Activated CD4-positive, alpha-beta T cell treated with anti-CD3 and anti-CD28 coated beads, Interleukin-2, amount 50 U/mL, for 48 hours (primary cell): ENCODE data around the gene OTOR.

ENCODE experiments used
- DNase-seq, 2 experiments: peaks; one replicate each; pipeline ENCODE4 v3.0.0-alpha.2; 2020

Gene OTOR, protein sequence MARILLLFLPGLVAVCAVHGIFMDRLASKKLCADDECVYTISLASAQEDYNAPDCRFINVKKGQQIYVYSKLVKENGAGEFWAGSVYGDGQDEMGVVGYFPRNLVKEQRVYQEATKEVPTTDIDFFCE

DNA sequence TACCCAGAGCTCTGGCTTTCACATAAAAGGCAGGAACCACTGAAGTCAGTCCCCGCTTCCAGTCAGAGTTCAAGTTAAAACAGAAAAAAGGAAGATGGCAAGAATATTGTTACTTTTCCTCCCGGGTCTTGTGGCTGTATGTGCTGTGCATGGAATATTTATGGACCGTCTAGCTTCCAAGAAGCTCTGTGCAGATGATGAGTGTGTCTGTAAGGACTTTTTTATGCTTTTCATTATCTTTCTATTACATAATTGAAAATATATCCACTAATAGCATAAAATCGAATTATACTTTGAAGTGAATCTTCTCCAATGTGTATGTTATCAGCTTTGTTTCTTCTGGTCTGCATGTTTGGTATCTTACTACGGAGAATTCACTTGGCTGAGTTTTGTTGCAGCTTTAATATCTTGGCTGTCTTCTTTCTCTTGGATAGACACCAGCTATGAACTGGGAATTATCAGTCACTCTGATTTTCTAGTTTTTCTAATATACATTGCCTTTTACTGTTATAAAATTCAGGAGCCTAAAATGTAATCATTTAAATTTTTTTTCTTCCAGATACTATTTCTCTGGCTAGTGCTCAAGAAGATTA is at the start of gene OTOR:
Gene OTOR (plus strand): TSS at position 51 of the 593 bp plus-strand sequence. CDS start 44 bp downstream, at position 95.
- DNase-seq: no peak

DNA sequence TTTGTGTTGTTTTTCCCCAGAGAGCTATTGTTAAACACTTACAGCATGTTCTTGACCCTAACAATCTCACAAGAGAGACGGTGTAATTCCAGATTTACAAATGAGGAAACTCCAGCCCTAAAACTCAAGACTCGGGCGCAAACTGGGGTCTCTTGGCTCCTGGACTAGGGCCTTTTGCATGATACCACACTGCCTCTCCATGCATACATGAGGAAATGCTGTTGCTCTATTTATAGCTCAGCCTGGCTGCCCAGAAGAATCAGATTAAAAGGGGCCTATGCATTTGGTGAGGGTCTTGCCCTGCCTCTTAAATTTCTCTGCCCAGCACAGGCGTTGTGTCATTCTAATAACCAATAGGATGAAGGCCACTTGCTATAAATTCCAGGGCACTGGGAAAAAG is 48.9 kb upstream of the OTOR start:
- no peak for DNase-seq

DNA sequence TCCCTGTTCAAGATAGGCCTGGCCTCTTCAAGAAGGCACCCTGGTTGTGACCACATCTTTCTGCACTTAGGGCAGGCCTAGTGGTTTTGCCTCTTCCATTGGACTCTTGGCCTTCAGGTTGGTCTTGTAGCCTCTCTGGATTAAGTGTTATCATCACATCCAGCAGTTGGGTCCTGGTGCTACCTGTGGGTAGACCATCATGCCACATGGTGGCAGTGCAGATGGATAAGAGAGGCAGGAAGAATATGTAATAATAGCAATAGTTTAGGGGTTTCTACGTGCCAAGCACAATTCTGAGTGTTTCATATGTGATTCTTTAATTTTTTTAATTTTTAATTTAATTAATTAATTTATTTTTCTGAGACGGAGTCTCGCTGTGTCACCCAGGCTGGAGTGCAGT is 46.9 kb upstream of the OTOR start:
- DNase-seq: peak; percentile 13

DNA sequence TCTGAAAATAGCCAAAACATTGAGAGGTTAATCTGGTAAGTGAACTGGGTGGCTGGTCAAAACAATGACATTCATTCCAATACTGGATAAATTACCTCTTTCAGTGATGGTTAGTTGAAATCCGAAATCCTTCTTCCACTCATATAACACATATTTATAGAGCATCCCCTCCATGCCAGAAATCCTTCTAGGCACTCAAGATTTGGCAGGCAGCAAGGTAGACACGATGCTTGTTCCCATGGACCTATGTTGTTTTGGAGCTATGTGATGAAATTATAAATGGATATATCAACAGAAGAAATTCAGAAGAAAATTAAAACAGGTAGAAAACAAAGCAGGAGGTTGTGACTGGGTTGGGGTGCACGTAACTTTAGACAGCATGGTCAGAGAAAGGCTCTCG is 44.6 kb upstream of the OTOR start:
- no peak for DNase-seq

DNA sequence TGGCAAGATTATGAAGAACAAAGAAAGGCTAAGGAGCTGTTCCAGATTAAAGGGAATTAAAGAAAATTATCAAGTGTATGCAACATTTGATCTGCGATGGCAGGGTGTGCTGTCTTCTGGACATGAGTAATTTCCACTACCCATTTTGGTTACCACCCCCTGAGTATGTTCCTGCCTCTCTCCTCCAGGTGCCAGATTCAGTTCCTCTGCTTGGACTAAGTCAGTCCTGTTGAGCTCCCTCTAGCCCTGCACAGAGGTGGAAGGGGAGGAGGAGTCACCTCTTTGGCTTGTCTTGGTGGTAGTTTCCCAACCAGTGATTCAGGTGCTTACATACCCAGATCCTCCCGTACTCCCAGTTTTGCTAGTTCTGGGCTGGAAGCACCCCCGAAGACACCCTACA is 40.5 kb upstream of the OTOR start:
- no peak for DNase-seq

DNA sequence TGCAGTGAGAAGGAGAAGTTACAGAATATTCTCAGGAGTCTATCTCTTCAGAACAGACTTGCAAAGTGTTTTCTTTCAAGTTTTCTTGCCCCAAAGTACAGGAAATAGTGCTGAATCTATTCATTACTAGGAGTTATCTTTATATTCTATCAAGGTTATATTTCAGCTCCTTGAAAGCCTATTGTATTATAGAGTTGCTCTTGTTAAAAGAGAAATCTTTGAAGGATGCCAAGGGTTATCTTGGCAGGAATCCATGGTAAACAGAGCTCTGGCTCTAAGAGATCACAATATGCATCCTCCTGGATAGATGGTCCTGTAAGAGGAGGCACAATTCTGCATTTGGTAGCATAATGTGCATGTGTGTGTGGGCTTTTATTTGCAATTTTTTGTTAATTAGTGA is 39.6 kb upstream of the OTOR start:
- DNase-seq: no peak

DNA sequence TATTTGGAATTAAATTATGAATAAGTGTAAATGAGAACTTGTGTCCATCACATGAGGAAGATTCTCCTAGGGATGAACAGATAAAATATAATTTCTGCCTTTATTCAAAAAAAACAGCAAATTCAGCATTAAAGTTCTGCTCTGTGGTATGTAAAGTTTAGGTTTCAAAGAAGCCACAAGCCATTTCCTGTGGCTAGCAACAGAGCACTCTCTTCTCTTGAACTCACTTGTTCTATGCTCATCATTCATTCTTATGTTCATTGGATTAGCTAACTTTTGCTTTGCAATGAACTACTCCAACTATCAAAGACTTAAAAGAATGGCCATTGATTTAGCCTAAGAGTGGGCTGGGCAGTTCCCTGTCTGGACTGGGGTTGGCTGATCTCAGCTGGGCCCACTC is 39.1 kb upstream of the OTOR start:
- DNase-seq: no peak

DNA sequence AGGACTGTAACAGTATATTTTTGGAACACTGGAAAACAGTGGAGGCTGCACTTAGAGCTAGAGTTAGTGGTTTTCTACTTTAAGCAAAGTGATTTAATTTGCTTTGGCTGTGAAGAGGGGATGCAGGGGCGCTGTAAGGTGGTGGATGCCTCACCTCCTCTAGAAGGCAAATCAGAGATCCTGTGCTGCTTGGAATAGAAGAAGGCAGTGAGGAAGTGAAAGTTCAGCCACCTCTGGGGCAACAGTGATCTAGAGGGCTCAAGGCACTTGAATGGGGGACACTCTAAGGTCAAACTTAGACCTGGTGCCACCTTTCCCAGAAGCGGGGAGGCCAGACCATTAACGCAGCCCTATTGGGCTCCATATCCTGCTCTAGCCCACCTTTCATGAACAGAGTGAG is 37.4 kb upstream of the OTOR start:
- no peak for DNase-seq

DNA sequence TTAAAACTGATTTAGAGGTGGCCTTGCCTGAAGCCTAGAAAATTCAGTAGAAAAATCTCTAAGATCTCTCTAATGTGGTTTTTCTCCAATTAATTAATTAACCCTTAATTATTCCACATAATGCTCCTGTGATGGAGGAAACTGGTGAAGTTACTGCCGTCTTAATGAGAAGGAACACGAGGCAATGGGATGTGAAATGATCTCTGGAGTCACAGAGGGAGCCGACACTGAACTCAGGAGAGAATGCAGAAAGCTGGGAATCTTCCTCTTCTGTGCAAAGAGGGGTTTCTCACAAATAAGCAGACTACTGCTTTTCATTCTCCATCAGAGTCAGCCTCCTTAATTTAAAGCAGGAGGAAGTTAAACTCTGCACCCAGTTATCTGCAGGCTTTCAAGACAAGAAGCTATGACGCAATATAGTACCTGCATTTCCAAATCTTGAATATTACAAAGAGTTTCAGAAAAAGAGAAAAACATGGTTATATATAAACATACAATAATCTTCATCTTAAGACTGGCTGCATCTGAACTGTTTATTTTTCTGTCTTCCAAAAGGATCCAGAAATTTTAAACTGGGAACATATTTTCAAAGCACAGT is 36.4 kb upstream of the OTOR start:
- no peak for DNase-seq

DNA sequence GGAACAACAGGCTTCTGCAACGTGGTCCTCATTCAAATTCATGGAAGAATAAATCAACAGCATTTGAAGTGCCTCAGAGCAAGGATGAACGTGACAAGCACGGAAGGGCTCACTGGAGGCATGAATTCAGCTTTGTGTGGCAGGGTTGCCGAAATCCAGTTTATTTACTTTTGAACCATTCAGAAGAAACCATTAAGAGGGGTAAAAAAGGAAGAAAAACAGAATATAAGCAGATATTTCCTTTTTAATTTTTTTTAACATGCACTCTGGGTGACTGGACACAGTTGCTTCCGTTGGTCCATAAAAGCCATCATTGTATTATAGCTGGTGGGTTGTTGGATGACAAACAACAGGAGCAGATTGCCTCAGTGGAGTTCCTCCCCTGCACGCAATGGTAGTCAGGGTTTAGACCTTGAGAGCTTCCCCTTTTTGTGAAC is 35.6 kb upstream of the OTOR start:
- no peak for DNase-seq

DNA sequence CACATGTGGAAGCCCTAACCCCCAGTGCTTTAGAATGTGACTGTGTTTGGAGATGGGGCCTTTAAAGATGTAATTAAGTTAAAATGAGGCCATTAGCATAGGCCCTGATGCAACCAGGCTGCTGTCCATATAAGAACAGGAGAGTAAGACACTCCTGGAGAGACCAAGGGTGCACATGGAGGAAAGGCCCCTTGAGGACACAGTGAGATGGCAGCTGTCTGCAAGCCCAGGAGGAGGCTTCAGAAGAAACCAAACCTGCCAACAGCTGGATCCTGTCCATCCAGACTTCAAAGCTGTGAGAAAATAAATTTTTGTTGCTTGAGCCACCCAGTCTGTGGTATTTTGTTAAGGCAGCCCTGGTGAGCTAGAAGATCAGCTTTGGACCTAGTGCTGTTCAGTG is 35.1 kb upstream of the OTOR start:
- no peak for DNase-seq

DNA sequence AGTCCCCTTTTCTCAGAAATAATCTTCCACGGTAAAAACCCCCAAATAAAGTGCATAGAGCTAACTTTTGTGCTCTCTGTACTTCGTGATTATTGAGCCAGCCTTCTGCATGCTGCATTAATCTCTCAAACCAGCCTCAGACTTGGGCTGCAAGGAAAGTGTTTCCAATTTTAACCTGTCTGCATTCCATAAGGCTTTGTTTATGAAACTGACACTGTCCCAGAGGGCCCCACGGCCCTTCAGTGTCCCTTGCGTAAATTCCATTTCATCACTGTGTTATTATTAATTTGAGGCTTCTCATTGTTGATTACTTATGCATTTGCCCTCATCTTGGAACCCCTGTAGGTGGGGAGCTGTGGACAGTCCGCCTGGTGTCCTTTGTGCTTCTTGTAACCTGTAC is 33.9 kb upstream of the OTOR start:
- no peak for DNase-seq

DNA sequence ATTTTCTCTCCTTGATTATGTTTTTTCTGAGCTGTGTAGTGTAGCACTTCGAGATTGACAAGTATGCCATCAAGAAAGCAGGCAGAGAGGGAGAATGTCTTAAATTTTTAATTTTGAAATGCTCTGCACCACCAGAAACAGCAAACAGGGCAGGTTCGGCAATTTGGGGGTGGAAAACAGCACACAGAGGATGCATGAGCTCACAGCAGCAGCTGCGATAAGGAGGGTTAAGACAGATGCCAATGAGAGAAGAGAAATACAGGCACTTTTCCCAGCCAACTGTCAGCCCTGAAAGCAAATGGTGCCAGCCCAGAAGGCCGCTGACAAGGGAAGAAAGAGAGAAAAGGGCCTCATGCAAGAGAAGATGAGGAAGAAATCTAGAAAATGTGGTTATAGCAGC is 33.4 kb upstream of the OTOR start:
- DNase-seq: no peak

DNA sequence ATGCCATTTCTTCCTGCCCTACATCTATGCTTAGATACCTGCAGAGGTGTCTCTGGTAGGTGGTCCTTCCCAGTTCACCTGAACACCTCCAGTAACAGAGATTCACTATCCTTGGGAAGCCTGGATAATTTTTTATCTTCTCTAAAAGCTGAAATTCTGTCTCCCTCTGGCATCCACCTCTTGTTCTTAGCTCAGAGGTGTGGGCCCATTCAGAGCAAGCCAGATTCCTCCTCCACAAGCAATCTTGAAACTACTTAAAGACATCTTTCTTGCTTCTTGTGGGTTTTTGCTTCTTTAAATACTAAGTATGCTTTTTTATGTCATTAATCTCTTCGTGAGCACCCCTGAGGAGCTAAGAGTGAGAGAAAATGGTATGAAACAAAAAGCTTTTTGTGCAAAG is 28.7 kb upstream of the OTOR start:
- no peak for DNase-seq

DNA sequence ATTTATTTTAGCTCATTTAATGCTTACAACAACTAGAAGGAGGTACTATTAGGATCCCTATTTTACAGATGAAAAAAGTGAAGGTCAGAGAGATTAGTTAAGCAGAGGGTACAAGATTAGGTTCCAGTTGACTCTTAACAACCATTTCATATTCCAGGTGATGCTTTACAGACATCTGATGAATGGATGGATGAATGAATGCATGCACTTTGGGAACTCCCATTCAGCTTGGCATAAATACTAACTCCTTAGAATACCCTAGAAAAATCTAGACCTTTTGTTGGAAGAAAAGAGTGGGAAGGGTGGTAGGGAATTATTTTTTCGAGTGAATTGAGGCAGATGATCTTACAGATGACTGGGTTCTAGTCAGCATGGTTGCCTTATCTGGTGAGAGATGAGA is 19.1 kb upstream of the OTOR start:
- DNase-seq: no peak

DNA sequence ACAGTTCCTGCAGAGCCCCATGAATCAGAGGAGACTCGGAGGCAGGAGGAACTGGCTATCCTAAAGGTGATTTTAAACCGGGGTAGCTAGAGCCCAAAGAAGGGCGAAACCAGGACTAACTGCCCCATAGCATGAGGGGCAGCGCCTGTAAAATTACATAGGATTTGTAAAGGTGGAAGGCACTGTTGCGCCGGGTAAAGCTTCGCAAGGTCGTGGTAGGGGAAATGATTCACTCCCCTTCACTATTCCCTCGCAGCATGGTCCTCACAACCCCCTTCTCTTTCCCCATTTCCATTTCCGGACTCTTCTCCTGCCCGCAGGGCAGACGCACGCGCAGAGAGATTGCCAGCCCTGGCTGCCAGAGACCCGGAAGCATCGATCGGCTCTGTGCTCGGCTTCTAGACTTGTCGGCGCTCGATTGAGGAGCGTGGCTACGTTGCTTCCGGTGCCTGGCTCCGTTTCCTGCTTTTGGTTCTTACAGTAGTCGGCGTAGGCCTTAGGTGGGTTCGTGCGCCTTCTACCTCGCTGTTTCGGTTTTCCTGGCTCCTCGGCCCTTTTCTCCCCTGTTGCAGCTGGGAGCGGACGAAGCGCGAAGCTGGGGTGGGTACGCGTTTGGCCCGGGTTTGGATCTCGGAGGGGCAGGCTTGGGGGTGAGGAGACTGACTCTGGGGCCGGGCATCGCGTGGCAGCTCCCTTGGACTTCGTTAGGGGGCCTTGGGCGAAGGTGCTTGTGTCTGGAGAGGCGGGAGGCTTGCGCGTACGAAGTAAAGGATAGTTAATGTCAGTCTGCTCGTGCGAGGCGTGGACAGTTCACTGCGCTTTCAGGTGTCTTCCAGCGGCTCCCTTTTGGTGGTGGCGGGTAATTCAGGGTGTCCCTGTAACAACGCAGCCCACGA is 18.3 kb upstream of the OTOR start, which contains the start of gene SNRPB2:
Gene SNRPB2 (plus strand): TSS at position 462 of the 896 bp plus-strand sequence. CDS start 1,677 bp downstream, outside the sequence.
- peak; percentile 88 to 91 for DNase-seq

DNA sequence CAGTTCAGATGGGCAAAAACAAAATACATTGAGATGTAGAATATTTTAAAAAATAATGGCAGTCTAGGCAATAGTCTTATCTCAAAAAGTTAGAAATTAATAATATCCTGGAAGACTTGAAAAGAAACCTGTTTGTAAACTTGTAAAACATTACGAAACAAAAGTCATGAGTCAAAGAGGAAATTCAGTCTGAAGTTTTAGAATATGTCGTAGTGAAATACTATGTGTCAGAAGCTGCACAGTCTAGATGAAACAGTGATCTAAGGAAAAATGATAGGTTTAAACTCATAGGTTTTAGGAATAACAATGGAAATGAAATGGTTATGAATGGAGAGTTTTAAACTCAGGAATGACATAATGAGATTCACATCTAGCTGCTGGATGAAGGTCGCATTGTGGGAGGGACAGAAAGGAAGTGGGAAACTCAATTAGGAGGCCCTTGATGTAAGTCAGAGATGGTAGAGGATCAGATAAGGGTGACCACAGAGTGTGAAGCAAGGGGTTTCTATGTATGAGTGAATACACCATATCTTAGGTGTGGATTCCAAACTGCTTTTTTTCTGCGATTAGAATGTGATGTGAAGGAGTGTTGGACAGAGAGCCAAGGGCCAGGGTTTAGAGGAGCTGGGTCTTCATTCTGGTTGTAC is 15.5 kb upstream of the OTOR start:
- no peak for DNase-seq

DNA sequence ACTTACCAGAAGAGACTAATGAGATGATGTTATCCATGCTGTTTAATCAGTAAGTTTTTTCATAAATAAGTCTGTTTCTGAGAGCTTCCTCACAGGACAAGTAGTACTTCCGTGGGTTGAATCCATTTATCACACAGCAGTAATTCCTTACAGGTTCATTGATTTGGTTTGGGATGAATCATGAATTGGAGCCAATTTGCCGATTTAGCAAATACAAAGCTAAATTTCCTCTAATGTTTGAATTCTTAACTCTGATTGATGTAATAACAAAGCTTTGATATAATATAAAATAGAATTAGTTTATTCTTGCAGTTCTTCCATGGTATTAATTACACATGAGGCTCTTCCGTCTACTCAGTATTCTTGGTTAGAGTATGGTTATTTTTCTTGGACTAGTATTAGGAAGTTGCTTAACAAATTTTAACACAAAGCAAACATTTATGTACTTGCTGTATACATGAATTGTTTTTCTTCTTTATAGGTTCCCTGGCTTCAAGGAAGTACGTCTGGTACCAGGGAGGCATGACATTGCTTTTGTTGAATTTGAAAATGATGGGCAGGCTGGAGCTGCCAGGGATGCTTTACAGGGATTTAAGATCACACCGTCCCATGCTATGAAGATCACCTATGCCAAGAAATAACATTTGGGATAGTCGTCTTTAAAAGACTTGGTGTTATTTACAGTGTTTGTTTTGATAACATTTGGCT is 7.6 kb upstream of the OTOR start:
- no peak for DNase-seq

DNA sequence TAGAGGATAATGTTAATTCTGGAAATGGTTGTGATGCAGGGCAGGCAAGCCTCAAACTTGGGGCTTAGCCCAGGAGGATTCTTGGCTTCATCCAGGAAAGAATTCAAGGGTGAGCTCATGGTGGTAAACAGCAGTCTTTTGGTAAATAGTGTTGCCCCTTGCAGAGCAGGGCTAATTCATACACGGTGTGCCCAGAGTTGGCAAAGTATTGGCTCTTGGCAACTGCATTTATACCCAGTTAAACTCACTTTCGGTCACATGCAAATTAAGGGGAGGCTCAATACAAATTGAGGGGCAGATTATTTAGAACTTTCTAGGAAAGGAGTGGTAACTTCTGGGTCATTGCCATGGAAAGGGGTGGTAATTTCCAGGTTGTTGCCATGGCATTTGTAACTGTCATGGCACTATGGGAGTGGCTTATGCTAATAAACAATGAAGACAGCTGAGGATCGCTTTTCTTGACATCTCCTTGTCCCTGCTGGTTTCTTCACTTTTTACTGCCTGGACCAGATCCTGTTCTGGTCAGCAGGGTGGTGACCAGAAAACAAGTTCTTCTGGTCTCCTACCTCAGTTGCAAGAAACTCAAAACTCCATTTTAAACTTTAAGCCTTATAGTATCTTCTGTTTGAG is 3.9 kb upstream of the OTOR start:
- DNase-seq: no peak

DNA sequence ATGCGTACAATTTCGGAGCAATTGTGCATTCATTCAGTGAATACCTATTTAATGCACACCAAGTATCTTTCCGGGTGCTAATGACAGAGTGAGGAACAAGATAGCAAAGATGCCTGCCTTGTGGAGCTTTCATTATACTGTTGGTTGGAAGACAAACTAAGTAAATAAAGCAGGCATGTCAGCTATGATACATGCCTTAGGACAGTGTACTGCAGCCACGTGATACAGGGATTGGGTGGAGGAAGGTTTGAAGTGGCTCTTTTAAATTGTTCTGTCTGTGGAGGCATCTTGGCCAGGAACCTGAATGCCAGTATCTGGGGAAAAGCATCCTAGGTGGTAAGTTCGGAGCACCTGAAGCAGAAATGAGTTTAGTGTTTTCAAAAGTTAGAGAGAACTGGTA is 3.0 kb upstream of the OTOR start:
- no peak for DNase-seq

DNA sequence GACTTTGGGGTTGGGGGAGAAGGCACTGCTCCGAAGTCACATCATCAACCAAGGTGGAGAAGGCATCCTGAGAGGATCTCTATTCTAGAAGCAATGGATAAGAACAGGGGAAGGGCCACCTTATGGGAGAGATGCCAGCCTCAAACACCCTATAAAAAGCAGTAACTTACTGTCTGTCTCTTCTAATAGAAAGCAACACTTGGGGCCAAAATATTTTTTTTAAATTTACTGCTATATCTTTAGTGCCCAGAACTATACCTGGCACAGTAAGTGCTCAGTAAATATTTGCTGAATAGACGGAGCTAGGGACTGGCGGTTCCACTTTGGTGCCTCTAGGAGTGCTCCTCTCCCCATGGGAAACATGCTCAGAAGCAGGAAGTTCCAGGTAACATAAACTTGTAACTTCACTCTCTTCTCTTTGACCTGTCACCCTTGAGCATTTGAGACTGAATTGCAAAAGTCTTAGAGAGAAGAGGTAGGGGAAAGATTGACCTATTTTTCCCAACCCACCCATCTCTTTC is 807 bp upstream of the OTOR start:
- DNase-seq: no peak

DNA sequence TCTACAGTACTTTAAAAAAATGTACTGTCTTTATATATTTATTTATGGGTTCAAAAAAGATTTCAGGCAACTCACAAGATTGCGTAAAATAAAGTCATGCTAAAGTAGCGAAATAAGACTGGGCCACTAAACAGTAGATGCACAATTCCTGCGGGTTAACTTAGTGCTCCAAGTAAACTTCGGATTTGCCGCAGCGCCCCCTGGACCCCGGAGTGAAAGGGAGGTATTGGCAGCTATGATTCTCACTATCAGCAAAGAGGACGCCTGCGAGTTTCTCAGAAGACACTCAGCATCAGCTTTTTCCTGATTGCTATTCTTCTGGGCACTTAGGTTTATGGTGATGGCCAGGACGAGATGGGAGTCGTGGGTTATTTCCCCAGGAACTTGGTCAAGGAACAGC is 1.4 kb downstream of the OTOR start:
- DNase-seq: no peak
